Peyer's patch (tissue), 4 donors: ENCODE results near the gene ZNF367.

Experiments
- POLR2A ChIP-seq, 2 donors: fragments of 450-650 bp; IDR thresholded peaks; one replicate each; pipeline ENCODE4 v1.5.1; 2017; ENCODE audit warnings: antibody characterized with exemption in 2 of 2, mild to moderate bottlenecking in 2 of 2, moderate library complexity in 2 of 2
- TF ChIP-seq, protein P1 (sequence below), 6 experiments: fragments of 450-650 bp in 4 of 6; fragments of 200-600 bp in 2 of 6; sonication (generic) in 1 of 6; IDR thresholded peaks; one replicate each; pipeline ENCODE4 v1.5.1; 2017 to 2019; ENCODE audit warnings: antibody characterized with exemption in 6 of 6, mild to moderate bottlenecking in 3 of 6, moderate library complexity in 1 of 6

DNA sequence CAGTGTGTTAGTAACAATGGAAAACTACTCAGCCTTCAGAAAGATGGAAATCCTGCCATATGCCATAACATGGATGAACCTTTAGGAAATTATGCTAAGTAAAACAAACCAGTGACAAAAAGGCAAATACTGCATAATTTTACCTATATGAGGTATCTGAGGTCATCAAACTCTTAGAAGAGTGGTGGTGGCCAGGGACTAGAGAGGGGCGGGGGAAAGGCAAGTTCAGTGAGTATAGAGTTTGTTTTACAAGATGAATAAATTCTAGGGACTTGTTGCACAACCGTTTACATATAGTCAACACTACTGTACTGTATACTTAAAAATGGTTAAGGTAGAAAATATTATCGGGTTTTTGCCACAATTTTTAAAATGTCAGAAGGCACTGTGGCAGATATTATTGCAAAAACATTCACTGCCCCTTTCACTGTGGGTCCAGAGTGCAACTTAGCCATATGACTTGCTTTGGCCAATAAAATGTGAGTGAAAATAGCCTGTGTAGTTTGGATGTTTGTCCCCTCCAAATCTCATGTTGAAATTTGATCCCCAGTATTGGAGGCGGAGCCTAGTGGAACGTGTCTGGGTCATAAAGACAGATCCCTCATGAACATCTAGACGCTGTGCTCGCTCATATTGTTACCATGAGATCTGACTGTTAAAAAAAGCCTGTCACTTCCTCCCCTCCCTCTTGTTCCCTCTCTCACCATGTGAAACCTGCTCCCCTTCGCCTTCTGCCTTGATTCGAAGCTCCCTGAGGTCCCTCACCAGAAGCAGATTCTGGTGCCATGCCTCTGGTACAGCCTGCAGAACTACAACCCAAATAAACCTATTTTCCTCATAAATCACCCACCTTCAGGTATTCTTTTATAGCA lies 9.5 kb downstream of the ZNF367 start:
- TF ChIP-seq POLR2A (IDR thresholded peaks at IDR 0.05), result no peak
- TF ChIP-seq, protein P1, sequence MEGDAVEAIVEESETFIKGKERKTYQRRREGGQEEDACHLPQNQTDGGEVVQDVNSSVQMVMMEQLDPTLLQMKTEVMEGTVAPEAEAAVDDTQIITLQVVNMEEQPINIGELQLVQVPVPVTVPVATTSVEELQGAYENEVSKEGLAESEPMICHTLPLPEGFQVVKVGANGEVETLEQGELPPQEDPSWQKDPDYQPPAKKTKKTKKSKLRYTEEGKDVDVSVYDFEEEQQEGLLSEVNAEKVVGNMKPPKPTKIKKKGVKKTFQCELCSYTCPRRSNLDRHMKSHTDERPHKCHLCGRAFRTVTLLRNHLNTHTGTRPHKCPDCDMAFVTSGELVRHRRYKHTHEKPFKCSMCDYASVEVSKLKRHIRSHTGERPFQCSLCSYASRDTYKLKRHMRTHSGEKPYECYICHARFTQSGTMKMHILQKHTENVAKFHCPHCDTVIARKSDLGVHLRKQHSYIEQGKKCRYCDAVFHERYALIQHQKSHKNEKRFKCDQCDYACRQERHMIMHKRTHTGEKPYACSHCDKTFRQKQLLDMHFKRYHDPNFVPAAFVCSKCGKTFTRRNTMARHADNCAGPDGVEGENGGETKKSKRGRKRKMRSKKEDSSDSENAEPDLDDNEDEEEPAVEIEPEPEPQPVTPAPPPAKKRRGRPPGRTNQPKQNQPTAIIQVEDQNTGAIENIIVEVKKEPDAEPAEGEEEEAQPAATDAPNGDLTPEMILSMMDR (IDR thresholded peaks at IDR 0.05), result no peak
